NCI-H82 treated with DMSO at 0.1 percent for 48 hours (cell line): ENCODE measurements around the gene CDH5.
"Not testable (repeated sequence)": the region's sequence is repeated elsewhere in the genome, so short reads cannot be mapped to it uniquely, and the experiment has no call there.

ENCODE experiments used
- DNase-seq: peaks from one replicate; lab custom pipeline; 2025; ENCODE audit not compliant: unreplicated experiment; lab: John Stamatoyannopoulos, UW

CDH5 gene, protein sequence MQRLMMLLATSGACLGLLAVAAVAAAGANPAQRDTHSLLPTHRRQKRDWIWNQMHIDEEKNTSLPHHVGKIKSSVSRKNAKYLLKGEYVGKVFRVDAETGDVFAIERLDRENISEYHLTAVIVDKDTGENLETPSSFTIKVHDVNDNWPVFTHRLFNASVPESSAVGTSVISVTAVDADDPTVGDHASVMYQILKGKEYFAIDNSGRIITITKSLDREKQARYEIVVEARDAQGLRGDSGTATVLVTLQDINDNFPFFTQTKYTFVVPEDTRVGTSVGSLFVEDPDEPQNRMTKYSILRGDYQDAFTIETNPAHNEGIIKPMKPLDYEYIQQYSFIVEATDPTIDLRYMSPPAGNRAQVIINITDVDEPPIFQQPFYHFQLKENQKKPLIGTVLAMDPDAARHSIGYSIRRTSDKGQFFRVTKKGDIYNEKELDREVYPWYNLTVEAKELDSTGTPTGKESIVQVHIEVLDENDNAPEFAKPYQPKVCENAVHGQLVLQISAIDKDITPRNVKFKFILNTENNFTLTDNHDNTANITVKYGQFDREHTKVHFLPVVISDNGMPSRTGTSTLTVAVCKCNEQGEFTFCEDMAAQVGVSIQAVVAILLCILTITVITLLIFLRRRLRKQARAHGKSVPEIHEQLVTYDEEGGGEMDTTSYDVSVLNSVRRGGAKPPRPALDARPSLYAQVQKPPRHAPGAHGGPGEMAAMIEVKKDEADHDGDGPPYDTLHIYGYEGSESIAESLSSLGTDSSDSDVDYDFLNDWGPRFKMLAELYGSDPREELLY

GRCh38 chr16:66366433-66367299 is at the start of gene CDH5:
TSS of gene CDH5 (plus strand) at chr16:66366691. CDS start at chr16:66379338, 12,647 bp downstream.
- DNase-seq = no peak

DNA sequence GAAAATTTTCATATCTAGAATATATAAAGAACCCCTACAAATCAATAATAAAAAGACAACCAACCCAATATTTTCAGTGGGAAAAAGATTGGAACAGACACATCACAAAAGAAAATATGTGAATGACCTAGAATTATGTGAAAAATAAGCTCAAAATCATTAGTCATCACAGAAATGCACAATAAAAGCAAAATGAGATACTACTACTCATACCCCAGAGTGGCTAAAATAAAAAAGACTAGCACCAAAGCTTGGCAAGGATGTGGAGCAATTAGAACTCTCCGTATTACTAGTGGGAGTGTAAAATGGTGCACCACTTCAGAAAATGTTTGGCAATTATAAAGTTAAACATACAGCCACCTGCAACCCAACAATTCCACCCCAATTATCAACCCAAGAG is 48.0 kb upstream of the CDH5 start:
- DNase-seq = no peak

DNA sequence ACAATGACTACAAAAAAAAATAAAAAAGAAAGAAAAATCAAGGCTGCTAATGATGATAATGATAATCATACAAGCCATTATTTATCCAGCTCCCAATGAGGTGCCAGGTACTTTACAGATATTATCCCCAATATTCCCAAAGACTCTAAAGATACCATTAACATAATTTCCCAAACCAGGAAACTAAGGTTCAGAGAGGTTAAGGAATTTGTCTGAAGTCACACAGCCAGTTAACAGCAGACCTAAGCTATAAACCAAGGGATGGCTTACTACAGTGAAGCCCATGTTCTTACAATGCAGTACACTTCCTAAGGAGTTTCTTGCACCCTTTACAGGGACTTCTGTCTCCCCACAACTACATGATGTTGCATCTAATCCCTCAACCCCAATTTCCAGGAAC is 45.7 kb upstream of the CDH5 start:
- DNase-seq = no peak

- no peak for DNase-seq
Measured at GRCh38 chr16:66322174-66322573, 44.3 kb upstream of the CDH5 start.

- DNase-seq = no peak
Measured at GRCh38 chr16:66324815-66325515, 41.5 kb upstream of the CDH5 start.

GRCh38 chr16:66325717-66326376 is 40.6 kb upstream of the CDH5 start:
- no peak for DNase-seq

DNA sequence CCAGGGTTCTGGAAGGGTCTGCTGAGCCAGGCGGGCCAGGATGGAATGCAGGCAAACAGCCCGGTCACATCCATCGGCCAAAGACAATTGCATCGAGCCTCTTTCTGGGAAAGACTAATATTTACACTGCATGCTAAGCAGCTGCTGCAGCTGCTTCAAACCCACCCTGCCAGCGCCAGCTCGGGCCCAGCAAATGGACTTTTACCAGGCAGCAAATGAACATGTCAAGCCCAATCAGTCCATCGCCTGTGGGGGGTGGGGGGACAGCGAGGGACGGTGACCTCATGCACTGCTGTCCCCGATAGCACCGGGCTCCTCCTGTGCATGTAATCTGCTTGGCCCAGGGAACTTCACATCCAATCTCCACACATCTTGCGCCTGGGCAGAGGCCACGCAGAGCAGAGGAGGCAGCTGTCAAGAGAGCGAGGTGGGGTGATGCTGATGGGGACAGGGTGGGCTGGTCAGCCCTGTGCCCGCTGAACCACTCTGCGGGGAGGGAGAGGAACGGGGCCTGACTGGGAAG is 39.4 kb upstream of the CDH5 start:
- DNase-seq = no peak

DNA sequence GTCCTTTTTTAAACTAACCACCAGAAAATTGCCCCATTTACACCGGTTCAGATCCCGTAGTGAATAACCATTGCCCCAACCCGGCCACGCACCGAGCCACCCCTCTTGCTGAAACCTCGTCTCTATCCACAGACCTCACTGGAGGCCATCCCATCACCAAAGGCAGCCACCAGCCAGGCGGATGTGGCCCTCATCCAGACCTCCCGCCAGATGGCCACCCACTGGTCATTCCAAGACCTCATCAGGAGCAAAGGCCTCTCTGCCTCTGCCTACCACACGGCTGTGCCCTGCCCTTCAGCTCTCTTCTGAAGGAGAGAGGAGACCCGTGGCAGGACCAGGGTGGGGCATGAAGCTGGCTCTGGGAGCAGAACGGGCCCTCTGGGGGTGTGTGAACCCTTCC is 38.2 kb upstream of the CDH5 start:
- no peak for DNase-seq

DNA sequence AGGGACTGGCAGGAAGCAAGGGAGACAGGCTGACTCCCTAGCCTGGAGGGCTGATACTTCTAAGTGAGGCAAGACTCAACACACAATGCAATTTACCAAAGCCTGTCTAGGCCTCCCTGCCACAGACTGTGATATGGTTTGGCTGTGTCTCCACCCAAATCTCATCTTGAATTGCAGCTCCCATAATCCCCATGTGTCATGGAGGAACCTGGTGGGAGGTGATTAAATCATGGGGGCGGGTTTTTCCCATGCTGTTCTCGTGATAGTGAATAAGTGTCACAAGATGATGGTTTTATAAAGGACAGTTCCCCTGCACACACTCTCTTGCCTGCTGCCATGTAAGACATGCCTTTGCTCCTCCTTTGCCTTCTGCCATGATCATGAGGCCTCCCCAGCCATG is 35.0 kb upstream of the CDH5 start:
- DNase-seq = not testable (repeated sequence)

- DNase-seq = no peak
Measured at GRCh38 chr16:66332634-66333610, 33.6 kb upstream of the CDH5 start.

GRCh38 chr16:66334853-66335574 is 31.5 kb upstream of the CDH5 start:
- no peak for DNase-seq

GRCh38 chr16:66335704-66336329 is 30.7 kb upstream of the CDH5 start:
- DNase-seq = no peak

DNA sequence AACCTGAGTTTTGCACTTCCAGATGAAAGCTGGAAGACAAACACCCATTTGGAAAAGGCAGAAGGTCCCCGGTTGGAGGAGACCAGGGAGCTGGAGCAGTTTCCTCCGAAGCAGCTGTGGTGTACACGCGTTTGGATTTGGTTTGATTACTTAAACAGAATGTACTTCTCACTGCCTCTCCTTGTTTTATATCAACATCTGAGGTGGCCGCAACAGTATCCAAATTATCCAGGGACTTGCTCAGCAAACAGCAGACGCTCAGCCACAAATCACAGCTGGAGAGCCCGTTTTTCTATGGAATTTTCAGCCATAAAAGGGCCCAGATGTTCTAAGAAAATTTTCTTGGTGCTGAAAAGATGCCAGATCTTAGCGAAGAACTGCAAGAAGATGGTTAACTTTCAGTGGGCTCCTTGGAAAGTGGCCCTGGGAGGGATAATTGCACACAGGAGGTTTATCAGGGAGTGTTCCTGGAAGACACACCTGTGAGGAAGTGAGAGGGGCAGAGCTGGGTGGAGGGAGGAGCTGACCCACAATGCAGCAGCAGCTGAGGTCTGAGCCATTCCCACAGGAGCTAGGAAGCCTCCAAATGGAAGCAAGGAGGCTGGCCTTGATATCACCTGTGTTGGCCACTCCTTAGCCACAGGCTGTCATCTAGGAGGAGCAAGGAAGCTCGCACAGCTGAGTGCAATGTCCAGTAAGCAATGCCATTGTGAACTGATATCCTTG is 28.9 kb upstream of the CDH5 start:
- no peak for DNase-seq

GRCh38 chr16:66342294-66342900 is 24.1 kb upstream of the CDH5 start:
- peak; percentile 9 for DNase-seq

GRCh38 chr16:66344533-66345145 is 21.9 kb upstream of the CDH5 start:
- peak; percentile 0 for DNase-seq

DNA sequence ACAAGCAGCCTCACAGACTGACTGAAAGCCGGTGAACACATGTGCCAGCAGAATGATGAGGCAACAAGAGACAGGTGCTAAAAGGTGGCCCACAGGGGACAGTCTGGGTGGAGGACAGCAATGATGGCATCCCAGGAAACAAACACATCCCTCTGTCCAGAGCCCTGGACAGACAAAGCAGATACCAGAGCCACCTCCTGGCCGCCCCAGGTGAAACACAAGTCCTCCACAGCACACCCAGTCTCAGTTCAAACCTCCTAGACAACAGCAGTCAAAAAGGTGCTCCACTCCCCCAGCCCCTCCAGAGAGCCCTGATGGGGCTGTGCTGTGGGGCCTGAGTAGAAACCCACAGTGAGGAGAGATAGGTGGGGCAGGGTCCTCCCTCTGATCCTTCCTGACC is 20.3 kb upstream of the CDH5 start:
- no peak for DNase-seq
